ENCODE measurements around the gene RBMS3.

The RBMS3 gene

DNA sequence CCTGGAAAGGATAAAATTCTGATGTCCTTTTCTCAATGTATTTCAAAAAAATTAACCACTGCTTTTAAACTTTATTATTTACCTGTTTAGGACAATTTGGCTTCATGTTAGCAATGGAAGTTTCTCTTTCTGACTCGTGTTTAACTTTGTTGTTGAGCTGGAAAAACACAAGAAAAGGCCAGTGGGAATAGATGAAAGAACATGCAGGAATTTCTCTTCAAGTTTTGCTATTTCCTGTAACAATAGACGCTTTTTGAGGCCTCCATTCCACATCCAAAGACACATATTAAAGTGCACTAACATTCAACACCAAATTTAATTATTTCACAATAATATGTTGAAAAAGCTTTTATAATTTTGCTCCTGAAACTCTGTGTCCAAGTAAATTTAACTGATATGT is 9.7 kb downstream of the RBMS3 start:
- H3K27me3 ChIP-seq (ENCODE audit: control insufficient read depth, insufficient read depth, low read length) = no peaks in the 10 kb centered on the region
- peaks cover 40% of the 10 kb centered on the region for H3K4me1 ChIP-seq (ENCODE audit: control insufficient read depth, insufficient read depth, low read length)
- peak overlapping the region; percentile 31; the same call in 1 of the 2 replicates for H3K27ac ChIP-seq (ENCODE audit: low read depth, low read length)
- H3K4me3 ChIP-seq (ENCODE audit: low read depth, low read length) = no peak overlapping the region
- no peaks in the 10 kb centered on the region for H3K36me3 ChIP-seq (ENCODE audit: control insufficient read depth, insufficient read depth, low read length)
- no peaks in the 10 kb centered on the region for H3K9me3 ChIP-seq (ENCODE audit: control insufficient read depth, insufficient read depth, low read depth, low read length)
- no peak overlapping the region for H3K9ac ChIP-seq (ENCODE audit: low read length)

GRCh38 chr3:29291260-29291981 is 10.6 kb downstream of the RBMS3 start:
- Histone ChIP-seq H3K27ac (ENCODE audit: low read depth, low read length) (peak overlapping the region; percentile 31; the same call in 1 of the 2 replicates), H3K9ac (ENCODE audit: low read length) (no peak overlapping the region), H3K27me3 (ENCODE audit: control insufficient read depth, insufficient read depth, low read length) (no peaks in the 10 kb centered on the region), H3K36me3 (ENCODE audit: control insufficient read depth, insufficient read depth, low read length) (no peaks in the 10 kb centered on the region), H3K4me3 (ENCODE audit: low read depth, low read length) (no peak overlapping the region), H3K9me3 (ENCODE audit: control insufficient read depth, insufficient read depth, low read depth, low read length) (no peaks in the 10 kb centered on the region), H3K4me1 (ENCODE audit: control insufficient read depth, insufficient read depth, low read length) (peaks cover 39% of the 10 kb centered on the region)

DNA sequence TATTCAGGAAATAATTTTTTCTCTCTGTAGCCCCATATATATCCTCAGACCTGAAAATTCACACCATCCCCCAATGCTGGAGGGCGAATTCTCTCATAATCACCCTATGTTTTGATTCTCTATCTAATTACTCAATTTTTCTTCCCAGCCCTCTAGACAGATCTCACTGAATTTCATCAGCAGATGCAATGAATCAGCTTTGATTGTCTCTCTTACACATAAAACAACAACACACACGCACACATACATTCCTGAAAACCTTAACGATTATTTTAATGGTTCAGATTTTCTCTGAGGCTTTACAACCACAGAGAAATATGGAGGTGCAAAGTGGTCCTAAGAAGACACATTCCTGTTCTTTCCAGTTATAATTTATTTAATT is 11.1 kb downstream of the RBMS3 start:
- H3K4me3 ChIP-seq (ENCODE audit: low read depth, low read length) = no peak overlapping the region

GRCh38 chr3:29293421-29293820 is 12.6 kb downstream of the RBMS3 start:
- H3K4me1 ChIP-seq (ENCODE audit: control insufficient read depth, insufficient read depth, low read length) = peaks cover 33% of the 10 kb centered on the region
- no peaks in the 10 kb centered on the region for H3K9me3 ChIP-seq (ENCODE audit: control insufficient read depth, insufficient read depth, low read depth, low read length)
- H3K27ac ChIP-seq (ENCODE audit: low read depth, low read length) = no peak overlapping the region
- H3K9ac ChIP-seq (ENCODE audit: low read length) = no peak overlapping the region
- no peaks in the 10 kb centered on the region for H3K27me3 ChIP-seq (ENCODE audit: control insufficient read depth, insufficient read depth, low read length)
- no peak overlapping the region for H3K4me3 ChIP-seq (ENCODE audit: low read depth, low read length)
- no peaks in the 10 kb centered on the region for H3K36me3 ChIP-seq (ENCODE audit: control insufficient read depth, insufficient read depth, low read length)

More for the DNA sequence above, 11.1 kb downstream of the RBMS3 start:
- no peaks in the 10 kb centered on the region for H3K27me3 ChIP-seq (ENCODE audit: control insufficient read depth, insufficient read depth, low read length)
- no peaks in the 10 kb centered on the region for H3K36me3 ChIP-seq (ENCODE audit: control insufficient read depth, insufficient read depth, low read length)
- H3K9ac ChIP-seq (ENCODE audit: low read length) = no peak overlapping the region
- H3K27ac ChIP-seq (ENCODE audit: low read depth, low read length) = no peak overlapping the region
- H3K9me3 ChIP-seq (ENCODE audit: control insufficient read depth, insufficient read depth, low read depth, low read length) = no peaks in the 10 kb centered on the region
- H3K4me1 ChIP-seq (ENCODE audit: control insufficient read depth, insufficient read depth, low read length) = peaks cover 37% of the 10 kb centered on the region

DNA sequence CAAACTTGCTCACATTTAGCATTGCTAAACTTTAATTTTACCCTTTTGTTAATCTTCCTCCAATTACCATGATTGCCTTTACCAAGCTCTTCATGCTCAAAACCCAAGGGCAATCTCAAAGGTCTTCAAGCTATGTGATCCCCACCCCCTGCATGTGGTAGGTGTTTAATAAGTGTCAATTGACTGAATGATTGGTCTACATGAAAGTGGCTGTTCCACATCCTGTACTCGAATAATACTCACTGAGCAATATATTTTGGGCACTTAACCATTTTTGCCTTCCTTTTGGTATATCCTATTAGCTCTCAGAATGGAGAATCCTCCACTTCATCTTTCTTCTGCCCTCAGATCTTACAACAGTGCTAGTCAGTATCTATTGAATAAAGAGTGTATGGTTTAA is 17.1 kb downstream of the RBMS3 start:
- no peaks in the 10 kb centered on the region for H3K36me3 ChIP-seq (ENCODE audit: control insufficient read depth, insufficient read depth, low read length)
- peaks cover 13% of the 10 kb centered on the region for H3K4me1 ChIP-seq (ENCODE audit: control insufficient read depth, insufficient read depth, low read length)
- no peak overlapping the region for H3K27ac ChIP-seq (ENCODE audit: low read depth, low read length)
- no peaks in the 10 kb centered on the region for H3K27me3 ChIP-seq (ENCODE audit: control insufficient read depth, insufficient read depth, low read length)
- no peak overlapping the region for H3K9ac ChIP-seq (ENCODE audit: low read length)
- no peaks in the 10 kb centered on the region for H3K9me3 ChIP-seq (ENCODE audit: control insufficient read depth, insufficient read depth, low read depth, low read length)
- no peak overlapping the region for H3K4me3 ChIP-seq (ENCODE audit: low read depth, low read length)

GRCh38 chr3:29301332-29302019 is 20.6 kb downstream of the RBMS3 start:
- Histone ChIP-seq H3K9me3 (ENCODE audit: control insufficient read depth, insufficient read depth, low read depth, low read length) (peaks cover 9% of the 10 kb centered on the region; the same call in 1 of the 2 replicates), H3K27ac (ENCODE audit: low read depth, low read length) (0 out of 2 replicates have a peak overlapping the region, but pooled peaks have one; percentile 0), H3K27me3 (ENCODE audit: control insufficient read depth, insufficient read depth, low read length) (no peaks in the 10 kb centered on the region), H3K9ac (ENCODE audit: low read length) (no peak overlapping the region), H3K36me3 (ENCODE audit: control insufficient read depth, insufficient read depth, low read length) (0 out of 2 replicates have a peak, but pooled peaks cover 3% of the 10 kb centered on the region), H3K4me1 (ENCODE audit: control insufficient read depth, insufficient read depth, low read length) (peaks cover 4% of the 10 kb centered on the region; the same call in 1 of the 2 replicates), H3K4me3 (ENCODE audit: low read depth, low read length) (no peak overlapping the region)

- Histone ChIP-seq H3K27ac (ENCODE audit: low read depth, low read length) (no peak overlapping the region), H3K9ac (ENCODE audit: low read length) (no peak overlapping the region), H3K4me3 (ENCODE audit: low read depth, low read length) (no peak overlapping the region), H3K27me3 (ENCODE audit: control insufficient read depth, insufficient read depth, low read length) (no peaks in the 10 kb centered on the region), H3K9me3 (ENCODE audit: control insufficient read depth, insufficient read depth, low read depth, low read length) (peaks cover 9% of the 10 kb centered on the region; the same call in 1 of the 2 replicates), H3K36me3 (ENCODE audit: control insufficient read depth, insufficient read depth, low read length) (0 out of 2 replicates have a peak, but pooled peaks cover 3% of the 10 kb centered on the region), H3K4me1 (ENCODE audit: control insufficient read depth, insufficient read depth, low read length) (0 out of 2 replicates have a peak, but pooled peaks cover 2% of the 10 kb centered on the region)
Observed at GRCh38 chr3:29302619-29303018, 21.7 kb downstream of the RBMS3 start.

GRCh38 chr3:29307295-29307694 is 26.4 kb downstream of the RBMS3 start:
- no peaks in the 10 kb centered on the region for H3K27me3 ChIP-seq (ENCODE audit: control insufficient read depth, insufficient read depth, low read length)
- H3K36me3 ChIP-seq (ENCODE audit: control insufficient read depth, insufficient read depth, low read length) = 0 out of 2 replicates have a peak, but pooled peaks cover 3% of the 10 kb centered on the region
- no peak overlapping the region for H3K9ac ChIP-seq (ENCODE audit: low read length)
- H3K4me1 ChIP-seq (ENCODE audit: control insufficient read depth, insufficient read depth, low read length) = peaks cover 4% of the 10 kb centered on the region; the same call in 1 of the 2 replicates
- peaks cover 9% of the 10 kb centered on the region; the same call in 1 of the 2 replicates for H3K9me3 ChIP-seq (ENCODE audit: control insufficient read depth, insufficient read depth, low read depth, low read length)
- H3K27ac ChIP-seq (ENCODE audit: low read depth, low read length) = no peak overlapping the region
- H3K4me3 ChIP-seq (ENCODE audit: low read depth, low read length) = no peak overlapping the region

GRCh38 chr3:29310865-29311264 is 30.0 kb downstream of the RBMS3 start:
- Histone ChIP-seq H3K36me3 (ENCODE audit: control insufficient read depth, insufficient read depth, low read length) (no peaks in the 10 kb centered on the region), H3K9ac (ENCODE audit: low read length) (no peak overlapping the region), H3K9me3 (ENCODE audit: control insufficient read depth, insufficient read depth, low read depth, low read length) (no peaks in the 10 kb centered on the region), H3K27me3 (ENCODE audit: control insufficient read depth, insufficient read depth, low read length) (no peaks in the 10 kb centered on the region), H3K4me3 (ENCODE audit: low read depth, low read length) (no peak overlapping the region), H3K4me1 (ENCODE audit: control insufficient read depth, insufficient read depth, low read length) (peaks cover 4% of the 10 kb centered on the region; the same call in 1 of the 2 replicates), H3K27ac (ENCODE audit: low read depth, low read length) (no peak overlapping the region)

- Histone ChIP-seq H3K27me3 (ENCODE audit: control insufficient read depth, insufficient read depth, low read length) (no peaks in the 10 kb centered on the region), H3K4me1 (ENCODE audit: control insufficient read depth, insufficient read depth, low read length) (peaks cover 4% of the 10 kb centered on the region; the same call in 1 of the 2 replicates), H3K9me3 (ENCODE audit: control insufficient read depth, insufficient read depth, low read depth, low read length) (no peaks in the 10 kb centered on the region), H3K36me3 (ENCODE audit: control insufficient read depth, insufficient read depth, low read length) (no peaks in the 10 kb centered on the region), H3K4me3 (ENCODE audit: low read depth, low read length) (no peak overlapping the region), H3K9ac (ENCODE audit: low read length) (no peak overlapping the region), H3K27ac (ENCODE audit: low read depth, low read length) (no peak overlapping the region)
Observed at GRCh38 chr3:29311795-29312194, 30.9 kb downstream of the RBMS3 start.

GRCh38 chr3:29312395-29312794 is 31.5 kb downstream of the RBMS3 start:
- Histone ChIP-seq H3K27me3 (ENCODE audit: control insufficient read depth, insufficient read depth, low read length) (no peaks in the 10 kb centered on the region), H3K36me3 (ENCODE audit: control insufficient read depth, insufficient read depth, low read length) (no peaks in the 10 kb centered on the region), H3K9ac (ENCODE audit: low read length) (no peak overlapping the region), H3K4me3 (ENCODE audit: low read depth, low read length) (no peak overlapping the region), H3K27ac (ENCODE audit: low read depth, low read length) (no peak overlapping the region), H3K4me1 (ENCODE audit: control insufficient read depth, insufficient read depth, low read length) (peaks cover 4% of the 10 kb centered on the region; the same call in 1 of the 2 replicates), H3K9me3 (ENCODE audit: control insufficient read depth, insufficient read depth, low read depth, low read length) (no peaks in the 10 kb centered on the region)
